Upper lobe of left lung (tissue), 6 donors: ENCODE results near the gene MAPK8IP3. TPM values are rescaled to one million over a fixed set of nuclear protein-coding genes. Genes with fewer than 3 reads are reported as not detected.
A peak's percentile ranks its signal among the peaks of the same experiment; 100 is the strongest.

ENCODE experiments used
- ATAC-seq, 2 donors: fragments of 200-7000 bp; cut with Tn5 transposase; one replicate each; pipeline ENCODE4 v1.9.1; 2022; ENCODE audit warnings: mild to moderate bottlenecking in 2 of 2, moderate library complexity in 2 of 2; ENCODE audit not compliant: low FRiP score in 2 of 2
- DNase-seq, 2 donors: peaks; one replicate each; pipeline ENCODE4 v3.0.0-alpha.2; 2019 to 2020
- H3K27ac ChIP-seq, 4 donors: fragments of 200-600 bp; sonication (generic); one replicate each; pipeline ENCODE4 v1.5.1; 2016 to 2019
- H3K27me3 ChIP-seq, 4 donors: fragments of 200-600 bp; sonication (generic); one replicate each; pipeline ENCODE4 v1.5.1; 2017 to 2019
- H3K36me3 ChIP-seq, 4 donors: fragments of 200-600 bp; sonication (generic); one replicate each; pipeline ENCODE4 v1.5.1; 2016 to 2019
- H3K4me1 ChIP-seq, 4 donors: fragments of 200-600 bp; sonication (generic); one replicate each; pipeline ENCODE4 v1.5.1; 2018 to 2019
- H3K4me3 ChIP-seq, 4 donors: fragments of 200-600 bp; sonication (generic); one replicate each; pipeline ENCODE4 v1.5.1; 2017 to 2019; ENCODE audit warnings: mild to moderate bottlenecking in 2 of 4, moderate library complexity in 1 of 4
- H3K9me3 ChIP-seq, 4 donors: fragments of 200-600 bp; sonication (generic); one replicate each; pipeline ENCODE4 v1.5.1; 2018 to 2019
- EP300 ChIP-seq, 4 donors: sonication (generic); formaldehyde crosslinking; IDR thresholded peaks; one replicate each; pipeline ENCODE4 v1.5.1; 2017; ENCODE audit warnings: antibody characterized with exemption in 4 of 4, control low read depth in 2 of 4
- POLR2A ChIP-seq, 4 donors: fragments of 450-650 bp; IDR thresholded peaks; one replicate each; pipeline ENCODE4 v1.5.1; 2016 to 2017; ENCODE audit warnings: antibody characterized with exemption in 4 of 4, mild to moderate bottlenecking in 2 of 4
- POLR2AphosphoS5 ChIP-seq, 2 donors: sonication (generic); formaldehyde crosslinking; IDR thresholded peaks; one replicate each; pipeline ENCODE4 v1.5.1; 2017; ENCODE audit warnings: antibody characterized with exemption in 2 of 2
- WGBS, 2 donors: methylation state at CpG; one replicate each; pipeline ENCODE4 v1.1.5; 2017 to 2018; 5-methylcytosine and 5-hydroxymethylcytosine counted together
- total RNA-seq, 6 donors: library from RNA; depleted of rRNA in 4 of 6; stranded (reverse); fragments of >200 nt in 4 of 6; gene quantifications; one replicate each; pipeline versions ENCODE4 v1.1.0 to v1.2.1, GENCODE V29; 2016 to 2021
- TF ChIP-seq, protein P1 (sequence below), 6 experiments: fragments of 450-650 bp in 4 of 6; fragments of 200-600 bp in 2 of 6; sonication (generic) in 2 of 6; IDR thresholded peaks; one replicate each; pipeline ENCODE4 v1.5.1; 2016 to 2019; ENCODE audit warnings: antibody characterized with exemption in 6 of 6
- donor health status: DM: no; HTN: no; CAD: no; lungs with moderate emphysema.
- donor health status: DM: no; HTN: yes; CAD: no; lungs with severe emphysema.

The MAPK8IP3 gene
- total RNA-seq, 6 donors from 2014 or later = 46.4 to 505 (median 71.9) TPM

DNA sequence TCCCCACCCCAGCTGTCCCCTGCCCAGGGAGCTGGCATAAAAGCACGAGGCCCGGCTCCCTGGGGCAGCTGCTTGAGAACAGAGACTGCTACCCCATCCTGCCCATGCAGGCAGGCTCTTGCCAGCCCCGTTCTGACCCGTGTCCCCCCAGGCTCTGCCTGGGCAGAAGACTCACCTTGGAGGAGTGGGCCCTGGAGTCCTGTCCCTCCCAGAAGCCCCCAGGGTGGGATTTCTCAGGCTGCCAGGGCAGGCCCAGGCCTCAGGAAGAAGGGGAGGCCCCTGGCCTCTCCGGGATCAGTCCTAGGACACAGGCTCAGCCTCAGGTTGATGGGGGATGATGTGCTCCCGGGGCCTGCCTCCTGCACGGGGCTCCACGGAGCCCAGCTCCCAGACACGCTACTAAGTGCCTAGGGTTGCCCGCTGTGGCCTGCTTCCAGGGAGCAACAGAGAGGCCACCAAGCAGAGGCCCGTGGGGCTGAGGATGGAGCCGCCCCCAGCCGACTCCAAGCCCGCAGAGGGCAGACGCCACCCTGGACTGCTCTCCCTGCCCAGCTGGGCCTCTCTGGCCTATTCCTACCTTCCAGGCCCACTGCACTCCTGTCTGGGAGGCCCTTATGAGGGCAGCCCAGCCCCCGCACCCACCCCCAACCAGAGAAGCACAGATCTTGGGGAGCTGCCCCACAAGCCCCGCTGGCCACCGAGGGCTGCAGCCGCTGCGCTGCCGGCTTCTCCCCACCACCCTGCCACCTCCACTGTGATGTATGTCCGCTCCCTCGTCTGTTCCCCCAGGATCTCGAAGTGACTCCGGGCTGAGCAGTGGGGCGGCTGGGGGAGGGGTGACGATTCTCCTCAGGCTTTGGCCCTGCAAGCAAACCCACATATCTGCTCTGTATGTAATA, 63.7 kb downstream of the MAPK8IP3 start:
- peaks cover 28 to 45% (median 32%) of the 10 kb centered on the region in 4 donors for H3K4me1 ChIP-seq
- no peaks in the 10 kb centered on the region for H3K27me3 ChIP-seq
- TF ChIP-seq, protein P1, sequence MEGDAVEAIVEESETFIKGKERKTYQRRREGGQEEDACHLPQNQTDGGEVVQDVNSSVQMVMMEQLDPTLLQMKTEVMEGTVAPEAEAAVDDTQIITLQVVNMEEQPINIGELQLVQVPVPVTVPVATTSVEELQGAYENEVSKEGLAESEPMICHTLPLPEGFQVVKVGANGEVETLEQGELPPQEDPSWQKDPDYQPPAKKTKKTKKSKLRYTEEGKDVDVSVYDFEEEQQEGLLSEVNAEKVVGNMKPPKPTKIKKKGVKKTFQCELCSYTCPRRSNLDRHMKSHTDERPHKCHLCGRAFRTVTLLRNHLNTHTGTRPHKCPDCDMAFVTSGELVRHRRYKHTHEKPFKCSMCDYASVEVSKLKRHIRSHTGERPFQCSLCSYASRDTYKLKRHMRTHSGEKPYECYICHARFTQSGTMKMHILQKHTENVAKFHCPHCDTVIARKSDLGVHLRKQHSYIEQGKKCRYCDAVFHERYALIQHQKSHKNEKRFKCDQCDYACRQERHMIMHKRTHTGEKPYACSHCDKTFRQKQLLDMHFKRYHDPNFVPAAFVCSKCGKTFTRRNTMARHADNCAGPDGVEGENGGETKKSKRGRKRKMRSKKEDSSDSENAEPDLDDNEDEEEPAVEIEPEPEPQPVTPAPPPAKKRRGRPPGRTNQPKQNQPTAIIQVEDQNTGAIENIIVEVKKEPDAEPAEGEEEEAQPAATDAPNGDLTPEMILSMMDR (IDR thresholded peaks at IDR 0.05) = no peak
- TF ChIP-seq EP300 (IDR thresholded peaks at IDR 0.05) = no peak
- no peak for TF ChIP-seq POLR2AphosphoS5 (IDR thresholded peaks at IDR 0.05)
- peak overlapping the region; percentile 89 to 98 (median 94) for H3K27ac ChIP-seq
- 83 to 89% methylated on average over 8 to 15 of the region's 27 CpGs for WGBS, 2 donors
- peaks cover 14 to 52% (median 40%) of the 10 kb centered on the region in 4 donors for H3K36me3 ChIP-seq
- H3K4me3 ChIP-seq = peak overlapping the region in 2 of 4 donors; percentile 74 to 96
- H3K9me3 ChIP-seq = no peaks in the 10 kb centered on the region
- ATAC-seq (no peak), DNase-seq (peak in 1 of 2 donors; percentile 83)

DNA sequence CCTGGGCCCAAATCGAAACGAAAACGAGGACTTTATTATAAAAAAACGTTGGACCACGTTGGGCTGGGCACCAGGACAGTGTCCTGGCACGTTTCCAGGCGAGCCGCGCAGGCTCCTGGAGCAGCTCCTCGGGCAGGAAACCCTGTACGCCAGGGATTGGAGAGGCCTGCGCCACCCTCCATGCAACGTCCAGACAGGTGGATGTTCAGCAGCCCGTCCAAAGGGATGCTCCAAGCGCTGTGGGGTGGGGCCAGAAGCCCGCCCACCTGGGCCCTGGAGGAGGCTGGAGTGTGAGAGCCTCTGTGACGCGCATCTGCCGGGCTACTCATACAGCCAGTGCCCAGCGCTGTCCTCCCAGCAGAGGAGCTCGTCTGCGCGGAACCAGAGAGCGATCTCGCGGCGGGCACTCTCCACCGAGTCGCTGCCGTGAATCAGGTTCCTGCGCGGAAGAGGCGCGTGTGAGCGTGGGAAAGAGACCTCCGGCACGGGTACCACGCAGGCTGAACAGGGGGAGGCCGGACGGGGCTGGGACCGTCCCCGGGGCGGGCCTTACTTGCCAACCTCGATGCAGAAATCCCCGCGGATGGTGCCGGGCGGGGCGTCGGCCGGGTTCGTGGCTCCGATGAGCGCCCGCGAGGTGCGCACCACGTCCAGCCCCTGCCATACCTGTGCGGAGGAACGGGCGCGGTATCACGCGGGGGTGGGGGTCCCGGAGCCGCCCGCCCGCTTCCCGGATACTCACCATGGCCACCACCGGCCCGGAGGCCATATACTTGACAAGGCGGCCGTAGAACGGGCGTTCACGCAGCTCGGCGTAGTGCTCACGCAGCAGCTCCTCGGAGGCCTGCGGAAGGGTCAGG, 64.6 kb downstream of the MAPK8IP3 start:
- DNase-seq (peak; percentile 40 to 91), ATAC-seq (peak in 1 of 2 donors; percentile 22)
- Histone ChIP-seq H3K27ac (peak overlapping the region; percentile 89 to 98 (median 94)), H3K4me3 (peak overlapping the region; percentile 74 to 99 (median 98)), H3K9me3 (no peaks in the 10 kb centered on the region), H3K36me3 (peaks cover 10 to 51% (median 37%) of the 10 kb centered on the region in 4 donors), H3K4me1 (peaks cover 31 to 52% (median 37%) of the 10 kb centered on the region in 4 donors), H3K27me3 (no peaks in the 10 kb centered on the region)
- 14 to 22% methylated on average over 10 to 53 of the region's 81 CpGs for WGBS, 2 donors
- TF ChIP-seq POLR2A (IDR thresholded peaks at IDR 0.05) (no peak), POLR2AphosphoS5 (IDR thresholded peaks at IDR 0.05) (peak in 1 of 2 donors; percentile 22)

DNA sequence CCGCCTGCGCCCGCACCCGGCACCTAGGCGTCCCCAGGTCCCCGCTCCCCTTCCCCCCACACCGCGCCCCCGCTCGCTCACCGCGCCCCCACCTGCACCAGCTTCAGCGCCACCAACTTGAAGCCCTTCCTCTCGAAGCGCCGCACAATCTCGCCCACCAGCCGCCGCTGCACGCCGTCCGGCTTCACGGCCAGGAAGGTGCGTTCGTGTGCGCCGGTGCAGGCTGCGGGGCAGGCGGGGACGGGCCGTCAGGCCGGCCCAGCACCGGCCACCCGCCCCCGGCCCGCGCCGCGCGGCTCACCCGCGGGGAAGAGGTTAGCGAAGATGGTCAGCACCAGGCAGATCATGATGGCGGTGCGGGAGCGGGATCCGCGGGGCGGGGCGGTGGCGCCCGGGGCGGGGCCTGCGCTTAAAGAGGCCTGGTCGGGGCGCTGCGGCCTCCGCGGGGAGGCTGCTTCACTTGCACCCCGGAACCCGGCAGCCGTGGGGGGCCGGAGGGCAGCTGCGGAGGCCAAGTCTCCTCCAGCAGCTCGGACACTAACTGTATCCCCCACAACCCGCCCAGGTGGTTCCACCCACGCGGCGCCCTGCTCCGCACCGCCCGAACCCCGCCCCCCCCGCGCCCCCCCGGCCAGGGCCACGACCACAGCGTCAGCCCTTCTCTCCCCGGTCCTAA, 65.3 kb downstream of the MAPK8IP3 start, which contains the start of gene NME3:
NME3 (minus strand) TSS at position 356 of the 676 bp plus-strand sequence; CDS start at position 347, 9 bp downstream.
- Histone ChIP-seq H3K9me3 (no peaks in the 10 kb centered on the region), H3K4me3 (peak within 1 kb of the TSS; percentile 74 to 99 (median 98)), H3K27ac (peak within 1 kb of the TSS; percentile 89 to 98 (median 94)), H3K4me1 (peaks cover 31 to 52% (median 37%) of the 10 kb centered on the region in 4 donors), H3K36me3 (peaks cover 4 to 51% (median 38%) of the 10 kb centered on the region in 4 donors), H3K27me3 (no peaks in the 10 kb centered on the region)
- TF ChIP-seq POLR2AphosphoS5 (IDR thresholded peaks at IDR 0.05) (no peak), EP300 (IDR thresholded peaks at IDR 0.05) (no peak), POLR2A (IDR thresholded peaks at IDR 0.05) (peak in 1 of 4 donors; percentile 7)
- TF ChIP-seq, protein P1 (IDR thresholded peaks at IDR 0.05) = no peak
- DNase-seq (peak; percentile 82 to 98), ATAC-seq (peak; percentile 35 to 80)
- WGBS, 2 donors = 0 to 1% methylated on average over 11 to 37 of the region's 79 CpGs

DNA sequence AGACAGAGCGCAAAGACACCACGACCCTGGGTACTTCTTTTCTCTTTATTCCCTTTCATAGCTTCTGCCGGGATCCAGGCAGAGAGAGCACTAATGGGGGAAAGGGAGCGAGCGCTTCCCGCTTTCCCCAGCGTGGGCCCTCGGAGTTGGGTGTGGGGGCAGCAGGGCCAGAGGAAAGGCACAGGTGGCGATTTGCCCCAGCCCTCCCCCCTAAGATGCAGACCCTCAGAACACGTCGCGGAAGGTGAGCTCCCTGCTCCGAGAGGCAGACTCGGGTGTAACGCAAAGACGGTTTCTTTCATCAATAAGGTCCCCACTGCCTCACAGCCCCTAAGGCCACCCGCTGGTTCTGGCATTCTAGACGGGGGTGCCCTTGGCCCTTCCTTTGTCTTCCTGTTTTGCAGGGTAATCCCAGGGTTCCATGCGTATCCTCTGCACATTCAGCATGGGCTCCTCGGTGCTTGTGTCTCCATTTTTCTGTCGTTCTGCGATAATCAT, 65.9 kb downstream of the MAPK8IP3 start:
- Histone ChIP-seq H3K27me3 (no peaks in the 10 kb centered on the region), H3K36me3 (peaks cover 5 to 51% (median 38%) of the 10 kb centered on the region in 4 donors), H3K4me3 (peak overlapping the region; percentile 74 to 99 (median 98)), H3K9me3 (no peaks in the 10 kb centered on the region), H3K27ac (peak overlapping the region; percentile 89 to 98 (median 94)), H3K4me1 (peaks cover 31 to 52% (median 37%) of the 10 kb centered on the region in 4 donors)
- TF ChIP-seq POLR2A (IDR thresholded peaks at IDR 0.05) (no peak), EP300 (IDR thresholded peaks at IDR 0.05) (no peak), POLR2AphosphoS5 (IDR thresholded peaks at IDR 0.05) (no peak)
- TF ChIP-seq, protein P1 (IDR thresholded peaks at IDR 0.05) = no peak
- 9 to 21% methylated on average over 19 to 22 of the region's 22 CpGs for WGBS, 2 donors
- ATAC-seq (no peak), DNase-seq (no peak)
